ENCODE results near the gene LUZP1.

LUZP1 gene

GRCh38 chr1:23168445-23169194, at the start of gene LUZP1:
Gene LUZP1, minus strand, starts transcription at chr1:23168856.
- peak within 1 kb of the TSS; percentile 90 for H3K4me3 ChIP-seq (ENCODE audit: low read depth, low read length)
- no peak for TF ChIP-seq CTCF (IDR thresholded peaks at IDR 0.05; ENCODE audit: low read depth, low read length)

- TF ChIP-seq CTCF (IDR thresholded peaks at IDR 0.05; ENCODE audit: low read depth, low read length), result no peak
- H3K4me3 ChIP-seq (ENCODE audit: low read depth, low read length), result peak within 1 kb of the TSS; percentile 43
These were observed 48.9 kb upstream of the LUZP1 start, which contains the start of gene HTR1D for GRCh38 chr1:23217421-23218115. Gene HTR1D, minus strand, starts transcription at chr1:23217502. Its CDS starts 23,283 bp downstream, at chr1:23194219.

- TF ChIP-seq CTCF (IDR thresholded peaks at IDR 0.05; ENCODE audit: low read depth, low read length), result peak; percentile 34
- peak overlapping the region; percentile 43 for H3K4me3 ChIP-seq (ENCODE audit: low read depth, low read length)
These were observed 48.2 kb upstream of the LUZP1 start for GRCh38 chr1:23216771-23217420.

GRCh38 chr1:23215751-23216449, 47.2 kb upstream of the LUZP1 start:
- TF ChIP-seq CTCF (IDR thresholded peaks at IDR 0.05; ENCODE audit: low read depth, low read length), result no peak
- H3K4me3 ChIP-seq (ENCODE audit: low read depth, low read length), result no peak overlapping the region

GRCh38 chr1:23215291-23215690, 46.6 kb upstream of the LUZP1 start:
- TF ChIP-seq CTCF (IDR thresholded peaks at IDR 0.05; ENCODE audit: low read depth, low read length), result no peak
- H3K4me3 ChIP-seq (ENCODE audit: low read depth, low read length), result no peak overlapping the region

- no peak for TF ChIP-seq CTCF (IDR thresholded peaks at IDR 0.05; ENCODE audit: low read depth, low read length)
- H3K4me3 ChIP-seq (ENCODE audit: low read depth, low read length), result no peak overlapping the region
These were observed 46.0 kb upstream of the LUZP1 start for GRCh38 chr1:23214640-23215039.

All from WI38 (cell line).